Mesendoderm (in vitro differentiated cells): ENCODE results near the gene NSMF.

Experiments
- DNase-seq: peaks from one replicate; pipeline ENCODE4 v3.0.0; 2013
- H2AK5ac ChIP-seq: 2 replicates; pipeline ENCODE4 v1.6.1; 2013; ENCODE audit warnings: low read length, inconsistent platforms
- H2BK120ac ChIP-seq: 2 replicates; pipeline ENCODE4 v1.6.1; 2013; ENCODE audit warnings: low read depth, mild to moderate bottlenecking, low read length, moderate library complexity, mixed read lengths
- H2BK15ac ChIP-seq: replicated peaks from 2 replicates; pipeline ENCODE4 v1.6.1; 2013; ENCODE audit warnings: low read depth, mild to moderate bottlenecking, moderate library complexity
- H2BK5ac ChIP-seq: 2 replicates; pipeline ENCODE4 v1.6.1; 2013; ENCODE audit warnings: low read length, inconsistent platforms
- H3K18ac ChIP-seq: 2 replicates; pipeline ENCODE4 v1.6.1; 2013; ENCODE audit warnings: mild to moderate bottlenecking, low read length, mixed read lengths
- H3K23ac ChIP-seq: one replicate; pipeline ENCODE4 v1.6.1; 2013; ENCODE audit warnings: low read length
- H3K27ac ChIP-seq: 2 replicates; pipeline ENCODE4 v1.5.1; 2013; ENCODE audit warnings: low read depth, mild to moderate bottlenecking, inconsistent platforms, low read length, moderate library complexity
- H3K27me3 ChIP-seq: 2 replicates; pipeline ENCODE4 v1.6.1; 2013; ENCODE audit warnings: low read length, control low read depth, mild to moderate bottlenecking, inconsistent platforms; ENCODE audit not compliant: insufficient read depth, poor library complexity
- H3K36me3 ChIP-seq: 2 replicates; pipeline ENCODE4 v1.6.1; 2013; ENCODE audit warnings: low read length, inconsistent platforms; ENCODE audit not compliant: control insufficient read depth, insufficient read depth
- H3K4ac ChIP-seq: one replicate; pipeline ENCODE4 v1.6.1; 2013; ENCODE audit warnings: low read depth, mild to moderate bottlenecking, low read length, moderate library complexity
- H3K4me1 ChIP-seq: 2 replicates; pipeline ENCODE4 v1.6.1; 2013; ENCODE audit warnings: low read depth, low read length, inconsistent platforms; ENCODE audit not compliant: control insufficient read depth
- H3K4me2 ChIP-seq: 2 replicates; pipeline ENCODE4 v1.6.1; 2013; ENCODE audit warnings: low read length
- H3K4me3 ChIP-seq: 2 replicates; pipeline ENCODE4 v1.5.1; 2013; ENCODE audit warnings: mild to moderate bottlenecking, low read length
- H3K56ac ChIP-seq: one replicate; pipeline ENCODE4 v1.6.1; 2013; ENCODE audit warnings: low read length
- H3K79me1 ChIP-seq: 2 replicates; pipeline ENCODE4 v1.6.1; 2013; ENCODE audit warnings: low read length, inconsistent platforms
- H3K79me2 ChIP-seq: 2 replicates; pipeline ENCODE4 v1.6.1; 2013; ENCODE audit warnings: mild to moderate bottlenecking, low read length; ENCODE audit not compliant: control insufficient read depth, insufficient read depth
- H3K9ac ChIP-seq: 2 replicates; pipeline ENCODE4 v1.6.1; 2013; ENCODE audit warnings: low read length, inconsistent platforms
- H4K5ac ChIP-seq: one replicate; pipeline ENCODE4 v1.6.1; 2013; ENCODE audit warnings: low read length
- H4K8ac ChIP-seq: one replicate; pipeline ENCODE4 v1.6.1; 2013; ENCODE audit warnings: low read depth, mild to moderate bottlenecking, control low read depth, low read length, moderate library complexity
- WGBS: extraction: QIAGEN DNeasy Blood & Tissue Kit; methylation state at CpG from one replicate; pipeline ENCODE4 v1.1.7; 2013; ENCODE audit warnings: low lambda C conversion rate, missing lambda C conversion rate; ENCODE audit not compliant: insufficient coverage; ENCODE audit errors: extremely low coverage; 5-methylcytosine and 5-hydroxymethylcytosine counted together

Gene NSMF

DNA sequence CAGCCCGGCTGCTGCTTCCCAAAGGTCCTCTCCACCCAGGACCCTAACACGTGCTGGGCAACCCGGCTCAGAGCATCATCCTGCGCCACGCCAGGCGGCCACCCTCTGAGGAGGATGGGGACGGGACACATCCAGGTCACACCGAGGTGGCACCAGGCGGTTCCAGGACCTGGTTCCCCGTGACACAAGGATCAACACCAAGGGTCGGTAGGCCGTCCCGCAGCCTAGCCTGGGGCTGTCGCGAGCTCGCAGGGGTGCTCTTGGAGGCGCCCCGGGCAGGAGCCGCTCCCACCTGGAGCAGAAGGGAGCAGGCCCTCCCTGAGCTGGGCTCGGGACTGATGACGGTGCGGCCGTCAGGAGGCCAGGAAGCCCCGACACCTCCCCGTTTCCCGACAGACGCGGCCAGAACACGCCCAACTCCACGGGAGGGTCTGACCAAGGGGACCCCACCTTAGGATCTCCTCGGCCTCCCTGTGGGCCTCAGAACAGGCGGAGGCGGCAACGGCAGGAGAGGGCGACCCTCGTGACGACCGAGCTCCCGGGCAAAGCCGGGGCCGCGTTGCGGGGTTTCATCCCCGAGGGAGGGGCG is 42.5 kb downstream of the NSMF start:
- Histone ChIP-seq H2BK5ac (no peak overlapping the region), H3K79me1 (peaks cover 2% of the 10 kb centered on the region), H3K27ac (no peak overlapping the region), H3K18ac (no peak overlapping the region), H3K27me3 (no peaks in the 10 kb centered on the region), H2BK120ac (no peak overlapping the region), H3K4me2 (no peak overlapping the region), H3K23ac (no peak overlapping the region), H3K9ac (no peak overlapping the region), H4K8ac (no peak overlapping the region), H4K5ac (no peak overlapping the region), H2AK5ac (no peak overlapping the region), H3K4me3 (no peak overlapping the region), H2BK15ac (no peak overlapping the region), H3K56ac (no peak overlapping the region), H3K4me1 (no peaks in the 10 kb centered on the region), H3K4ac (no peak overlapping the region), H3K79me2 (no peaks in the 10 kb centered on the region), H3K36me3 (no peaks in the 10 kb centered on the region)
- no peak for DNase-seq
- no CpG with 5 or more reads among the region's 45 CpGs for WGBS

DNA sequence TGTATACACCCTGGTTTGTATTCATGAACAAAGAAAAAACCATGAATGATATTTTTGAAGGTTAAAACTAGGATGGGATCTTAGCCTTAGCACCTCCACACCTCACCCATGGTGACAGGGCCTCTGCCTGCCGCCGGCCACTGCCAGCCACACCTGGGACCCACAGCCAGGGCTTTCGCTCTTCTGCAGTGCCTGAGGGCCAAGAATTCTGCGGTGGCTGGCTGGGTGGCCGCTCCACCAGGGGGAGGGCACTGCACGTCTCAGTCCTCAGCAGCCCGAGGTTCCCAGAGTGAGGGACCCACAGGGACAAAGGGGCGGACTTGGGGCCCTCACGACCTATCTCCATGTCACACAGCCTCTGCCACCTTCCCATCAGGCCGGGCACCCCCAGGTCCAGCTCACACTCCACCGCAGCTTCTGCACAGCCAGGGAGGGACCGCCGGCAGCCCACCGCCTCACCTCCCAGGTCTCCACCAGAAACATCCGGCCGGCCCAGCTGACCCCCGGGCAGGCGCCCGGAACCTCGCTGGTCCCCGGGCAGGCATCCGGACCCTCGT is 43.0 kb downstream of the NSMF start:
- Histone ChIP-seq H3K56ac (no peak overlapping the region), H2BK120ac (no peak overlapping the region), H3K79me1 (no peaks in the 10 kb centered on the region), H3K27ac (no peak overlapping the region), H3K27me3 (no peaks in the 10 kb centered on the region), H3K23ac (no peak overlapping the region), H3K9ac (no peak overlapping the region), H3K4me1 (no peaks in the 10 kb centered on the region), H2AK5ac (no peak overlapping the region), H3K4me3 (no peak overlapping the region), H4K5ac (no peak overlapping the region), H3K36me3 (no peaks in the 10 kb centered on the region), H3K79me2 (no peaks in the 10 kb centered on the region), H2BK15ac (no peak overlapping the region), H3K18ac (no peak overlapping the region), H3K4ac (no peak overlapping the region), H4K8ac (no peak overlapping the region), H3K4me2 (no peak overlapping the region), H2BK5ac (no peak overlapping the region)
- WGBS = no CpG with 5 or more reads among the region's 23 CpGs
- no peak for DNase-seq

DNA sequence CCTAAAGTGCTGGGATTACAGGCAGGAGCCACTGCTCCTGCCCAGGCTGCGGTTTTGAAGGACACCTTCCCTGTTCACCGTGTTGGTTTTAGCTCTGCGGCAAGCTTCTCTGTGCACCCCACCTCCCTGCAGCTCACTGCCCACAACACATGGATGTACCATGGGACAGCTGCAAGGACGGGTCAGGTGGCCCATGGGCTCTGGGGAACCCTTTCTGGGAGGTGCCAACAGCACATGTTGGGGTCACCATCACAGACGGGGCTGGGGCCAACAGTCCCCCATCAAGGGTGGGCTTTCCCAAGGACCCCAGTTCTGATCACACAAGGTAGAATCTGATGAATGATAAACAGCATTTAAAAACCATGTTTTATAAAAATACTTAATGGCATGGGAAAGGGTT is 43.7 kb downstream of the NSMF start:
- no peak overlapping the region for H3K27ac ChIP-seq
- H4K8ac ChIP-seq = no peak overlapping the region
- no peaks in the 10 kb centered on the region for H3K36me3 ChIP-seq
- no peak overlapping the region for H3K9ac ChIP-seq
- no peaks in the 10 kb centered on the region for H3K79me2 ChIP-seq
- no peak overlapping the region for H3K23ac ChIP-seq
- DNase-seq = no peak
- no peaks in the 10 kb centered on the region for H3K4me1 ChIP-seq
- no peak overlapping the region for H2BK5ac ChIP-seq
- no peaks in the 10 kb centered on the region for H3K79me1 ChIP-seq
- no peak overlapping the region for H4K5ac ChIP-seq
- H2BK120ac ChIP-seq = no peak overlapping the region
- no peak overlapping the region for H3K56ac ChIP-seq
- no peak overlapping the region for H3K4ac ChIP-seq
- H2AK5ac ChIP-seq = no peak overlapping the region
- H3K4me3 ChIP-seq = no peak overlapping the region
- H3K18ac ChIP-seq = no peak overlapping the region
- H3K27me3 ChIP-seq = no peaks in the 10 kb centered on the region
- no peak overlapping the region for H3K4me2 ChIP-seq
- whole genome bisulfite sequencing = no CpG with 5 or more reads among the region's 5 CpGs
- no peak overlapping the region for H2BK15ac ChIP-seq

DNA sequence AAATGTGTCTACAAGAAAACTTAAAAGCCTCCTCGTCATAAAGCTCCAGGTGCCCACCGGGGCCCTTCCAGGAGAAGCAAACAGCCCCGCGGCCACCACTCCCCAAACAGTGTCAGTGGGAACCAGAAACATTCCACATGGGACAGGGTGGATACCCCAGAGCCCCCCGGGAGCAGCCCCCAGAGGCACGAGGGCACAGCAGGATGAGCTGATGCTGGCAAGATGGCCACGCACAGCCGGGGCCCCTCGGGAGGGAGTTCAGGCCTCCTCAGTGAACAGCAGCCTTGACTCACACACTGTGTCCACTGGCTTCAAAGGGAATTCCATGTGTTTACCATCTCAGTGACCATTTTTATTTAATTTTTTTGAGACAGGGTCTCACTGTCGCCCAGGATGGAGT is 46.7 kb downstream of the NSMF start:
- Histone ChIP-seq H3K79me1 (no peaks in the 10 kb centered on the region), H3K27ac (no peak overlapping the region), H3K23ac (no peak overlapping the region), H3K4ac (no peak overlapping the region), H3K18ac (no peak overlapping the region), H3K4me3 (no peak overlapping the region), H4K8ac (no peak overlapping the region), H3K27me3 (no peaks in the 10 kb centered on the region), H2BK120ac (no peak overlapping the region), H3K56ac (no peak overlapping the region), H3K79me2 (no peaks in the 10 kb centered on the region), H4K5ac (no peak overlapping the region), H2BK15ac (no peak overlapping the region), H3K4me1 (no peaks in the 10 kb centered on the region), H3K36me3 (no peaks in the 10 kb centered on the region), H3K9ac (no peak overlapping the region), H3K4me2 (no peak overlapping the region), H2BK5ac (no peak overlapping the region), H2AK5ac (no peak overlapping the region)
- WGBS = no CpG with 5 or more reads among the region's 10 CpGs
- DNase-seq = no peak

DNA sequence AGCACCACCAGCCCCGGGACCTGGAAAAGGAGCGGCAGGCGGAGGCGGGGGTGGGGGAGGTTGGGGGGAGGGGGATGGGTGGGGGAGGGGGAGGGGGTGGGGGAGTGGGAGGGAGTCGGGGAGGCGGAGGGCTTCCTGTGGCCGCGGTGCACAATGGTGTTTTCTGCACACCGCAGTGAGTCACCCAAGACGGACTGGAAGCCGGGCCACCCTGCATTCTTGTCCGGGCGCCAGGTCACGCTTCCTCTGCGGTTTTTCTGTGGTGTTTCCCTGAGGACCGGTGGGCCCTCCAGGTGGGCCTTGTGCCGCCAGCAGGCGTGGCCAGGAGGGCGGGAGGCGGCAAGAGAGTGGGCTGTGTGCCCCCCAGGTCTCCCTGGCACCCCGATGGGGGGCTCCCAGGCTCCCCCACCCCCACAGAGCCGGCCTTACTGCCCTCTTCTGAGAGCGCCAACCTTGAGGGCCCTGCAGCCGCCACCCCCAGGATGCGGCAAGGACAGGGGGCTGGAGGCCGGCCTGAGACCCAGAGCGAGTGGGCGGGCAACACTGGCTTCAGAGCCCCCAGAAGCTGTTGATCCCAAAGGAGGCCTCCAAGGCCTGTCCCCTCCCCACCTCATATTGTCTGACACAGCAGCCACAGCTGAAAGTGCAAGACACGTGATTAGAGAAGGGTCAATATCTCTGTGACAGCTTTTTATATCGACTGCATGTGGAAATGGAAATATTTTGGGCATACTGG is 47.3 kb downstream of the NSMF start:
- H3K27ac ChIP-seq = no peak overlapping the region

More for the DNA sequence above, 47.3 kb downstream of the NSMF start:
- no peaks in the 10 kb centered on the region for H3K4me1 ChIP-seq
- H2BK15ac ChIP-seq = no peak overlapping the region
- no peak overlapping the region for H3K9ac ChIP-seq
- no peaks in the 10 kb centered on the region for H3K79me1 ChIP-seq
- H3K36me3 ChIP-seq = no peaks in the 10 kb centered on the region
- H2AK5ac ChIP-seq = no peak overlapping the region
- WGBS = no CpG with 5 or more reads among the region's 30 CpGs
- no peaks in the 10 kb centered on the region for H3K27me3 ChIP-seq
- no peak for DNase-seq
- no peak overlapping the region for H3K23ac ChIP-seq
- H4K5ac ChIP-seq = no peak overlapping the region
- H2BK5ac ChIP-seq = no peak overlapping the region
- no peaks in the 10 kb centered on the region for H3K79me2 ChIP-seq
- H3K18ac ChIP-seq = no peak overlapping the region
- H2BK120ac ChIP-seq = no peak overlapping the region
- H3K4me2 ChIP-seq = no peak overlapping the region
- no peak overlapping the region for H3K56ac ChIP-seq
- no peak overlapping the region for H3K4ac ChIP-seq
- H3K4me3 ChIP-seq = no peak overlapping the region
- H4K8ac ChIP-seq = no peak overlapping the region
